BLaER1 (cell line): ENCODE results near the gene SNAP25.

Source experiments
- H3K27ac ChIP-seq: shearing (Covaris generic); formaldehyde crosslinking; 2 replicates; pipeline ENCODE4 v1.8.1; 2022
- H3K27me3 ChIP-seq: shearing (Covaris generic); formaldehyde crosslinking; 2 replicates; pipeline ENCODE4 v1.8.1; 2022
- H3K36me3 ChIP-seq: shearing (Covaris generic); formaldehyde crosslinking; 2 replicates; pipeline ENCODE4 v1.8.1; 2022
- H3K4me1 ChIP-seq: shearing (Covaris generic); formaldehyde crosslinking; 2 replicates; pipeline ENCODE4 v1.8.1; 2022
- H3K4me2 ChIP-seq: shearing (Covaris generic); formaldehyde crosslinking; 2 replicates; pipeline ENCODE4 v1.8.1; 2022
- H3K4me3 ChIP-seq: shearing (Covaris generic); formaldehyde crosslinking; 2 replicates; pipeline ENCODE4 v1.8.1; 2022
- H3K9ac ChIP-seq: shearing (Covaris generic); formaldehyde crosslinking; 2 replicates; pipeline ENCODE4 v1.8.1; 2022
- H3K9me3 ChIP-seq: shearing (Covaris generic); formaldehyde crosslinking; 2 replicates; pipeline ENCODE4 v1.8.1; 2022
- H4K20me1 ChIP-seq: shearing (Covaris generic); formaldehyde crosslinking; 2 replicates; pipeline ENCODE4 v1.8.1; 2022
- Cebpa-rat ChIP-seq: shearing (Covaris generic); IDR thresholded peaks from 2 replicates; pipeline ENCODE4 v1.8.1; 2022

The SNAP25 gene

GRCh38 chr20:10216146-10216791 lies 2.4 kb upstream of the SNAP25 start:
- Histone ChIP-seq H3K36me3 (no peaks in the 10 kb centered on the region), H3K4me3 (no peak overlapping the region), H3K27ac (no peak overlapping the region), H3K9ac (no peak overlapping the region), H4K20me1 (no peaks in the 10 kb centered on the region), H3K27me3 (no peaks in the 10 kb centered on the region), H3K4me2 (no peak overlapping the region), H3K4me1 (no peaks in the 10 kb centered on the region), H3K9me3 (no peaks in the 10 kb centered on the region)
- no peak for TF ChIP-seq Cebpa-rat

GRCh38 chr20:10217721-10218410 lies 764 bp upstream of the SNAP25 start:
- H3K4me3 ChIP-seq: no peak overlapping the region
- no peak overlapping the region for H3K4me2 ChIP-seq
- no peak for TF ChIP-seq Cebpa-rat

GRCh38 chr20:10219452-10219791 lies 792 bp downstream of the SNAP25 start:
- Histone ChIP-seq H3K4me2 (peak overlapping the region; percentile 17; the same call in 1 of the 2 replicates), H3K27ac (no peak overlapping the region), H3K4me1 (no peaks in the 10 kb centered on the region), H4K20me1 (no peaks in the 10 kb centered on the region), H3K4me3 (no peak overlapping the region), H3K36me3 (no peaks in the 10 kb centered on the region), H3K27me3 (no peaks in the 10 kb centered on the region), H3K9ac (no peak overlapping the region), H3K9me3 (no peaks in the 10 kb centered on the region)
- no peak for TF ChIP-seq Cebpa-rat

More at GRCh38 chr20:10217721-10218410, 764 bp upstream of the SNAP25 start:
- Histone ChIP-seq H3K27me3 (no peaks in the 10 kb centered on the region), H3K4me1 (no peaks in the 10 kb centered on the region), H3K9ac (no peak overlapping the region), H3K9me3 (no peaks in the 10 kb centered on the region), H3K27ac (no peak overlapping the region), H4K20me1 (no peaks in the 10 kb centered on the region), H3K36me3 (no peaks in the 10 kb centered on the region)

GRCh38 chr20:10219993-10220750 lies 1.5 kb downstream of the SNAP25 start:
- Histone ChIP-seq H3K4me3 (no peak overlapping the region), H3K27me3 (no peaks in the 10 kb centered on the region), H3K4me1 (no peaks in the 10 kb centered on the region), H3K4me2 (no peak overlapping the region), H3K36me3 (no peaks in the 10 kb centered on the region), H3K27ac (no peak overlapping the region), H3K9ac (no peak overlapping the region), H4K20me1 (no peaks in the 10 kb centered on the region), H3K9me3 (no peaks in the 10 kb centered on the region)
- no peak for TF ChIP-seq Cebpa-rat

- no peak overlapping the region for H3K4me2 ChIP-seq
- no peaks in the 10 kb centered on the region for H3K27me3 ChIP-seq
- H4K20me1 ChIP-seq: no peaks in the 10 kb centered on the region
- no peaks in the 10 kb centered on the region for H3K9me3 ChIP-seq
- no peak overlapping the region for H3K27ac ChIP-seq
- H3K4me1 ChIP-seq: no peaks in the 10 kb centered on the region
- H3K4me3 ChIP-seq: no peak overlapping the region
- H3K36me3 ChIP-seq: no peaks in the 10 kb centered on the region
- no peak overlapping the region for H3K9ac ChIP-seq
- no peak for TF ChIP-seq Cebpa-rat
Measured at GRCh38 chr20:10221021-10221420, 2.4 kb downstream of the SNAP25 start.

- Histone ChIP-seq H3K27me3 (no peaks in the 10 kb centered on the region), H3K9ac (no peak overlapping the region), H3K4me2 (no peak overlapping the region), H3K4me1 (no peaks in the 10 kb centered on the region), H3K27ac (no peak overlapping the region), H3K36me3 (no peaks in the 10 kb centered on the region), H3K4me3 (no peak overlapping the region), H4K20me1 (no peaks in the 10 kb centered on the region), H3K9me3 (no peaks in the 10 kb centered on the region)
- no peak for TF ChIP-seq Cebpa-rat
Measured at GRCh38 chr20:10225439-10226060, 6.9 kb downstream of the SNAP25 start.

- Histone ChIP-seq H3K27me3 (no peaks in the 10 kb centered on the region), H3K27ac (no peak overlapping the region), H4K20me1 (no peaks in the 10 kb centered on the region), H3K4me2 (no peak overlapping the region), H3K9ac (no peak overlapping the region), H3K9me3 (no peaks in the 10 kb centered on the region), H3K4me1 (no peaks in the 10 kb centered on the region), H3K4me3 (no peak overlapping the region), H3K36me3 (no peaks in the 10 kb centered on the region)
- TF ChIP-seq Cebpa-rat: no peak
Measured at GRCh38 chr20:10228330-10228729, 9.7 kb downstream of the SNAP25 start.

GRCh38 chr20:10231290-10231689 lies 12.7 kb downstream of the SNAP25 start:
- H3K36me3 ChIP-seq: no peaks in the 10 kb centered on the region
- no peak overlapping the region for H3K27ac ChIP-seq
- no peak for TF ChIP-seq Cebpa-rat

GRCh38 chr20:10236540-10237533 lies 18.2 kb downstream of the SNAP25 start:
- no peak overlapping the region for H3K4me2 ChIP-seq
- H3K27me3 ChIP-seq: no peaks in the 10 kb centered on the region
- H3K9ac ChIP-seq: no peak overlapping the region
- H3K27ac ChIP-seq: no peak overlapping the region
- no peak overlapping the region for H3K4me3 ChIP-seq
- H4K20me1 ChIP-seq: no peaks in the 10 kb centered on the region
- TF ChIP-seq Cebpa-rat: no peak
- no peaks in the 10 kb centered on the region for H3K36me3 ChIP-seq
- no peaks in the 10 kb centered on the region for H3K9me3 ChIP-seq
- H3K4me1 ChIP-seq: peaks cover 8% of the 10 kb centered on the region

More at GRCh38 chr20:10231290-10231689, 12.7 kb downstream of the SNAP25 start:
- no peaks in the 10 kb centered on the region for H3K27me3 ChIP-seq
- no peaks in the 10 kb centered on the region for H3K9me3 ChIP-seq
- no peaks in the 10 kb centered on the region for H4K20me1 ChIP-seq
- H3K4me3 ChIP-seq: no peak overlapping the region
- H3K4me2 ChIP-seq: no peak overlapping the region
- H3K9ac ChIP-seq: no peak overlapping the region
- H3K4me1 ChIP-seq: no peaks in the 10 kb centered on the region
